NOMO-1 treated with DMSO at 0.1 percent for 48 hours (cell line): Measurements from ENCODE around the gene PCNT.

Source experiments
- DNase-seq: peaks from one replicate; lab custom pipeline; 2025; ENCODE audit not compliant: unreplicated experiment; lab: John Stamatoyannopoulos, UW

The PCNT gene

DNA sequence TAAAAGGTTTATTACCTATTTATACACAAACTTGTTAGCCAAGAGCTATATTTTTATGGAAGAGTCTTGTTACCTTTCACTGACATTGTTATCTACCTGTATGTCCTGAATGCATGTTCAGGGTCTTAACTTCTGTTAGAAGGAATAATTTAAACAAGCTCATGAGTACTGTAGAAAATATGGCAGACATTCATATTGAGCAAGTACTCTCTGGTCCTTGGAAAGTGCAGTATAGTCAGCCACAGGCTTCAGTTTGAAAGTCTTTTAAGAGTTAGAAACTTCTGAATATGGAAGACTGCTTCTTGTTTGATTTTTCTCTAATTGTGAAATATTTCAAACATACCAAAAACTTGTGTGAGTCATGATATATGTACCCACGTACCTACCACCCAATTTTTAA, 151.3 kb downstream of the PCNT start:
- no peak for DNase-seq

DNA sequence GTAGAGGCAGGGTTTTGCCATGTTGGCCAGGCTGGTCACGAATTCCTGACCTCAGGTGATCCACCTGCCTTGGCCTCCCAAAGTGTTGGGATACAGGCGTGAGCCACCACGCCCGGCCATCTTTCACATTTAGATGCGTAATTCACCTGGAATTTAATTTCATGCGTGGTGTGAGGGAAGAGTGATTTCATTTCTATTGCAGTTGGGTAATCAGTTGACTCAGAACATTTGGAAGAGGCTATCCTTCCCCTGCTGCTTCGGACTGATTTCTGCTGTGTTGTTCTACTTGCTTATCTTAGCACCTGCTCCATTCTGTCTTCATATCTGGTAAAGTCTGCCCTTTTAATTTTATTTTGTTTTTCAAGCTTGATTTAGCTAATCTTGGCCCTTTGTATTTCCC, 153.8 kb downstream of the PCNT start:
- no peak for DNase-seq

DNA sequence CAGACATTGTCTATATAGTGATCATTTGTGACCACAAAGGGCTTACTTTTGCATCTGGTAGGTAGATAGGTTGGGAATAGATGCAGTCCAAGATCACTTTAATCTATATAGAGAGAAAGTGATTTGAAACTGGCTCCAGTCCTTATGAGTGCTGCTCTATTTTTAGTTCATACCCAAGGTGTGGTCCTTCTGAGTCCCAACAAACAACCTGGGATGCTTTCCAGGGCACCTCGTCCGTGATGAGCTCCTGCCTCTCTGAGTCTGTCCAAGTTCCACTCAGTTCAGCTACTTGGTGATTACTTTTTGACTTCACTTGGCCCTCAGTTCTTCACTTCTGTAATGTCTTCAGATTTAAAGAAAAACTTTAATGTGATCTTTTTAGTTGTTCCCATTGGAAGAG, 155.0 kb downstream of the PCNT start:
- DNase-seq: no peak

DNA sequence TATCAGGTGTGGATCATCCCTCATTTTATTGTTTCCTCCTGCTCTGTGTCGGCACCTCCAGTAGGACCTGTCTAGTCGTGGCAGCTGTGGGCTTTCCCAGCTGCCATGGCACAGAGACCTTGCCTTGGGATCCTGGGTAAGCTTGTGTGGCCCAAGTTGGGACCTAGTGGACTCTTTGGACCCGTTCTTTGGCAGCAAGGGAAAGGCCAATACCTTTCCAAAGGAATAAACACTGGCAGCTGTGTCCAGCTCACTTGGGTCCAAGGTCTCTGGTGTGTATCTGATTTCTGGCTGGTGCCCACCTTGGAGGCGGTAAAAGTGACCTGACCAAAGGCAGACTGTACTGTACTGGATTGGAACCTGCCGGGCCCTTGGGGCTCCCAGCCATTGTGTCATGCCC, 156.5 kb downstream of the PCNT start:
- DNase-seq: no peak

DNA sequence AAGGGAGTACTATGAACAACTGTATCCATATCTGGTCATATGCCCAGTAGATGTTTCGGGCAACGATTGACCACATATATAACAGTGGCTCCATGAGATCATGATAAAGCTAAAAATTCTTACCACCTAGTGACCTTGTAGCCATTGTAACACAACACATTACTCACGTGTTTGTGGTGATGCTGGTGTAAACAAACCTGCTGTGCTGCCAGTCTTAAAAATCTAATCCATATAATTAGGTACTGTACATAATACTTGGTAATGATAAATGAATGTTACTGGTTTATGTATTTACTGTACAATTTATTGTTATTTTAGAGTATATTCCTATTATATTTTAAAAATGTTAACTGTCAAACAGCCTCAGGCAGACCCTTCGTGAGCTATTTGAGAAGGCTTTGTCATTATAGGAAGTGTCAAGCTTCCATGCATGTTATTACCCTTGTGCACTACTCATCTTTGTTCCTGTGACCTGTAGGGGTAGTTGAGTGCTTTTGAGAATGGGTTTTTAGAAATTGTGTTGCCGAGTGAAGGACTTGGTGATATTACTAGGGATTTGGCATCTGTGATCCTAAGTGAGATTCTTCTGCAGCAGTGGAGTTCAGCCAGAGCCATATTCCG, 158.4 kb downstream of the PCNT start:
- DNase-seq: no peak

DNA sequence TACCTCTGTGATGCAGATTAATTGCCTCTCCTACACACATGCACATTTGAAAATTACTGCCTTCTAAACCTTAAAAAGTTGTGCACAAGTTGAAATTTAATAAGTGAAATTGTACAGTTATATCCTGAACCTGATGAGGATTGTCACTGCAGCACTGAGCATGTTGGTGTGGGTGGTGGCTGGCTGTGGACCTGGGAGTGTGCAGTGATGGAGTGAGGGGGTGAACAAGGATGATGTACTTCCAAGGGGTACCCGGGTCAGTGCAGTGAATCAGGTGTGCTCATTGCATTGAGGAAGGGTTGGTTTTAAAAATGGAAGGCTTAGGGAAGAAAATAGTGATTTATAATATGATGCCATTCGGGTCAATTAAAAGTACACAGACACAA, 158.9 kb downstream of the PCNT start:
- DNase-seq: no peak

DNA sequence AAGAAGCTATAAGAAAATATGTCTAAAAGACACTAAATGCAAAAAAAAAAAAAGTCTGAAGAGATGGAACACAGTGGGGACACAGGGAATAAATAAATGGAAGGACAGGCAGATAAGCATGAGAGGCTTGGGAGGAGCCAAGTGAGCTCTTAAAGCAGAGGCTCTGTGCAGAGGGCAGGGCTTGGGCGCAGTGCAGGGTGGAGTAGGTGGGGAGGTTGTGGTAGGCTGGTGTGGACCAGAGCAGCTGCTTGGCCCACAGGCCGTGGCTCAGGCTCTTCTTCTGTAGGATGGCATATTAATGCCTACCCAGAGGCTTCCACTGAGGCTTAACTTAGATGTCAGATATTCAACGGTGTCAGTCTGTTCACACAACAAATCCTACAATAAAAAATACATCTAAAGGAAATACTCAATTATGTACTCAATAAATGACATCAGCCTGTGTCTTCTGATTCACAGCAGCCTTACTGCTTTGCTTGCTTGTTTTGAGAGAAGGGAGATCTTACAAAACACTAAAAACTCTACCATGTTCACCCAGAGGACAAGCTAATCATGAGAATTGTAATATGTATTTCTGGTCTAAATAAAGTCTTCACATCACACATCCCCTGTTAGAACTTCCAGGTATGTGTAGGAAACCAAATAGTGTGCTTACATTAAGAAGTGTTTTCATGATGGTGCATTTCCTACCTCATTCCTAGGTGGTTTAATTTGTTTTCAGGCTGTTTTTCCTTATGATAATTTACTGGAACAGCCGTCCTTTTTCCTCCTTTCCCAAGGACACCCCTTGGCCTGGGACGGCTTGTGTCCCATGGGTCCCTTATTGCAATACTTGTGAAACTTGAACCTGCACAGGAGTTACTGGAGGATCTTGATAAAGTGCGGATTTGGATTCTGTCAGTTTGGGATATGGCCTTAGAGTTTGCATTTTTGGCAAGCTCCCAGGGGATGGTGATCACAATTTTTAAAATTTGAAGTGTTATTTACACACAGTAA, 159.6 kb downstream of the PCNT start:
- no peak for DNase-seq

DNA sequence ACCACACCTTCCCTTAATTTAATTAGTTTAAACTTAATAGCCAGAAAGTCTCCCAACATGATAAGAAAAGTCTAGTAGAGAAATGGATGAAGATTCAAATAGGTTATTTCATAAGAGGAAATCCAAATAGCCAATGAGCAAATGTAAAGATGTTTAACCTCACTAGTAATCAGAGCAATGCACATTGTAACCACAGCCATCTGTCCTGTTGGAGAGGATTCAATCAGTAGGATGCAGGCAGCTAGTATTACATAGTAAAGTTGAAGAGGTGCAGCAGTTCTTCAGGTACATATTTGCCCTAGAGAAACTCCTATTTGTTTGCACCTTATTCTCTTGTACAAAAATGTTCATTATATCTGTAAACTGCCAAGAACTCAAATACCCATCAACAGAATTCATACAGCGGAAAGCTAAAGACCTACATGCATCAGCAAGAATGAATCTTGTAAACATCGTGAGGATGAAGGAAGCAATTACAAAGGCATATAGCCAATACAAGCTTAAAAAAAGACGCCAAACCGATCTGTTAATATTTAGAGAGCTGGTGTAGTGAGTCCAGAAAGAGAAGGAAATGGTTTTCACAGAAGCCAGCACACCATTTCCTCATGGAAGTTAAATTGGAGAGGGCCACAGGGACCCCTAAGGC, 162.6 kb downstream of the PCNT start:
- DNase-seq: no peak

DNA sequence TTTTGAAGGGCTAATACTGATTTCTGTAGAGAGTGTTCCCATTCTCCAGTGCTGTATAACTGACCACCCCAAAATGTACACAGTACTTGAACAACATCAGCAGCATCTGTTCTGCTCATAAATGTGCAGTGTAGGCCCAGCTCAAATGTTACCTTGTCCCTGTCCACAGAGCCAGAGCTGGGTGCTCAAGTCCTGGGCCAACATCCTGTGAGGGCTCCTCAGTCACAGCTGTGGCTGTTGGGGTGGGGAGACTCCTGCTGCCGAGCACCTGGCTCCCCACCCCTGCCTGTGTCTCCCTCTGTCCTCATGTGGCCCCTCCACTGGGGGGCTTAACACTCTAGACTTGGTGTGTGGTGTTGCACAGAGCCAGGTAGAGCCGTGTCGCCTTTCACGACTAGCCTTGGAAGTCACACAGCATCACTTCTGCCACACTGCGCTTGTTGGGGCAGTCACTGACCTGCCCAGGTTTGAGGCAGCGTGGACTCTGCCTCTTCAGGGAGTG, 165.3 kb downstream of the PCNT start:
- no peak for DNase-seq

DNA sequence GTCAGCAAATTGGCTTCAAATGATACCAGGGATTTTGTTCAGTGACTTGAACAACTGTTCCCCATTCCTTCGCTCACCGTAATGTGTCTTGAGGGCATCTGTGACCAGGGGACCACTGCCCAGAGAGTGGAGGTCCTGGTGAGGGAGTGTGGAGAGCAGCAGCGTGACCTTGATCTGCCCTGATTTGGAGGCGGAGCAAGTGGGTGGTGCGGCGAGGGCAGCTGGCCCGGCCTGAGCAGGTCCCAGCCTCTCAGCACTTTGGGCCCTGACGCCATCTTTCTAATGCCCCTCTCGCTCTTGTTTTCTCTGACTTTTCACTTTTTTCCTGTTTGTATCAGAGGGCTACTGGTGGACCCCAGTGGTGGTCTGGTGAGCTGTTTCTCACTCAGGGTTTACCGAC, 165.8 kb downstream of the PCNT start:
- DNase-seq: no peak

DNA sequence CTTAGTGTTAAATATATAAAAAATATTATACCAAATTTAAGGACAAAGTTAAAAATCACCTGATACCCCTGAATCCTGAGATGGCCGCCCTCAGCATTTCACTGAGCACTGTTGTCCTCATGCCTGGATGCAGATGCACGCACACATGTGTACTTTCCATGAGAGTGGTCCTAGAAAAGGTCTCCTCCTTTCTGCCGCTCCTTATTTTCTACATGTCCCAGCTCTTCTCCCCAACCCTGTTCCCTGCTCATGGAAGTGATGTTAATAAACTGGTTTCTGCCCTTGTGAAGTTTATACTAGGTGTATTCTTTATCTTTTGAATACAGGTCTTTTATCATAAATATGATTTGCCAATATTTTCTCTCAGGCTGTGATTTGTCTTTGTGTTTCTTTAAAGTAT, 167.6 kb downstream of the PCNT start:
- DNase-seq: no peak

DNA sequence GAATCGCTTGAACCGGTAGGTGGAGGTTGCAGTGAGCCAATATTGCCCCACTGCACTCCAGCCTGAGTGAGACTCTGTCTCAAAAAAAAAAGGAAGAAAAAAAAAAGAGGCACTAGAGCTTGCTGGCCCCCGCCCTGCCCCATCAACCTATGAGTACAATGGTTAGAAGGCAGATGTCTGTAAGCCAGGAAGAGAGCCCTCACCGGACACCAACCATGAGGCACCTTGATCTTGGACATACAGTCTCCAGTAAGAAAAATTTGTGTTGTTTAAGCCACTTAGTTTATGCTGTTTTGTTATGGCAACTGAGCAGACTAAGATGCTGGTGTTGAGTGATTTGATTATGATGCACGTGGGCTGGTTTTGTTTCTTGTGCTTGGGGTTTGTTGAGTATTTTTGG, 168.9 kb downstream of the PCNT start:
- DNase-seq: no peak

DNA sequence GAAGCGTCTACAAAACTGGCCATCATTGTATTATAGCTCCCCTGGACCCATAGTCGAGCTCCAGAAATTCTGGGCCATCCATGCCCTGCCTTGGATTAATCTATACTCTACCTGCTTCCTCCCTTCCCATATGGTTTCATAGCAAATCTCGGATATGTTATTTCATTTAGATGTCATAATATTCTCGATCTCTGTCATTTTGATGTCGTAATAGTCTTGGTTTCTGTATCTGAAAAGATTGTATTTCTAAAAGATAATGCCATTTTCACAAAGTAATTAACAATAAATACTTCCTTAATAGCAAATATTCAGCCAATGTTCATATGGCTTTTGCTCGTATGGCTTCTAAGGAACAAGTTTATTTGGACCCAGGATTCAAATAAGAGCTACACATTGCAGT, 169.9 kb downstream of the PCNT start:
- no peak for DNase-seq
